SK-N-SH (cell line): ENCODE measurements around the gene RPS16. TPM values are rescaled to one million over a fixed set of nuclear protein-coding genes. Genes with fewer than 3 reads are reported as not detected.

Experiments used
- CTCF ChIA-PET: fragments of 300-600, 350-600 bp; formaldehyde crosslinking; extraction: SDS; loops from one replicate; lab custom pipeline; 2021; lab: Yijun Ruan, JAX
- POLR2A ChIA-PET: fragments of 350-600 bp; sonication (Branson Sonifier 250); formaldehyde crosslinking; extraction: SDS; loops from one replicate; lab custom pipeline; 2020; ENCODE audit warnings: antibody characterized with exemption, inconsistent platforms; lab: Yijun Ruan, JAX
- DNase-seq: peaks from one replicate; pipeline ENCODE4 v3.0.0; 2012
- H2AFZ ChIP-seq: fragments of 200-600 bp; sonication (generic); 2 replicates; pipeline ENCODE4 v1.8.1; 2016; ENCODE audit warnings: antibody characterized with exemption, mild to moderate bottlenecking, low read depth
- H3F3A ChIP-seq: fragments of 200-600 bp; sonication (generic); replicated peaks from 2 replicates; pipeline ENCODE3; 2016; ENCODE audit warnings: antibody characterized with exemption, mild to moderate bottlenecking; ENCODE audit not compliant: insufficient read depth
- H3K27ac ChIP-seq, 2 experiments: fragments of 200-500 bp in 1 of 2; fragments of 200-600 bp in 1 of 2; sonication (Bioruptor generic) in 1 of 2; sonication (generic), shearing (Covaris generic) in 1 of 2; 2 replicates each; pipeline versions ENCODE4 v1.5.1 to v1.6.1; 2014 to 2016; ENCODE audit warnings: low read depth in 2 of 2, inconsistent platforms in 1 of 2, low read length in 1 of 2, mild to moderate bottlenecking in 1 of 2, mixed read lengths in 1 of 2
- H3K27me3 ChIP-seq: fragments of 200-600 bp; sonication (generic), shearing (Covaris generic); 2 replicates; pipeline ENCODE4 v1.6.1; 2016; ENCODE audit warnings: mixed run types; ENCODE audit not compliant: insufficient read depth
- H3K36me3 ChIP-seq, 2 experiments: fragments of 200-500 bp in 1 of 2; fragments of 200-600 bp in 1 of 2; sonication (Bioruptor generic) in 1 of 2; sonication (generic) in 1 of 2; replicated peaks in 1 of 2; 2 replicates each; pipeline versions ENCODE3 to v1.5.1; 2014 to 2016; ENCODE audit warnings: low read length in 1 of 2, mild to moderate bottlenecking in 1 of 2; ENCODE audit not compliant: insufficient read depth in 2 of 2, control insufficient read depth in 1 of 2
- H3K4me1 ChIP-seq, 2 experiments: fragments of 200-500 bp in 1 of 2; fragments of 200-600 bp in 1 of 2; sonication (Bioruptor generic) in 1 of 2; sonication (generic), shearing (Covaris generic) in 1 of 2; 2 replicates each; pipeline versions ENCODE4 v1.5.1 to v1.6.1; 2014 to 2016; ENCODE audit warnings: low read depth in 1 of 2, low read length in 1 of 2, mixed run types in 1 of 2; ENCODE audit not compliant: insufficient read depth in 2 of 2, control insufficient read depth in 1 of 2
- H3K4me2 ChIP-seq: fragments of 200-600 bp; sonication (generic), shearing (Covaris generic); 2 replicates; pipeline ENCODE4 v1.6.1; 2017; ENCODE audit warnings: mixed run types
- H3K4me3 ChIP-seq, 2 experiments: fragments of 200-500 bp in 1 of 2; fragments of 200-600 bp in 1 of 2; sonication (Bioruptor generic) in 1 of 2; sonication (generic), shearing (Covaris generic) in 1 of 2; 2 replicates each; pipeline versions ENCODE4 v1.5.1 to v1.8.1; 2014 to 2016; ENCODE audit warnings: low read depth in 2 of 2, inconsistent platforms in 1 of 2, low read length in 1 of 2, mild to moderate bottlenecking in 1 of 2, mixed read lengths in 1 of 2, moderate library complexity in 1 of 2
- H3K79me2 ChIP-seq: fragments of 200-600 bp; sonication (generic); 2 replicates; pipeline ENCODE4 v1.8.1; 2017; ENCODE audit warnings: mild to moderate bottlenecking; ENCODE audit not compliant: insufficient read depth
- H3K9ac ChIP-seq: fragments of 200-600 bp; sonication (generic); 2 replicates; pipeline ENCODE4 v1.6.1; 2017; ENCODE audit warnings: mixed run types
- H3K9me2 ChIP-seq: fragments of 200-600 bp; sonication (generic); 2 replicates; pipeline ENCODE4 v1.6.1; 2017; ENCODE audit warnings: mixed run types
- H3K9me3 ChIP-seq: fragments of 200-600 bp; sonication (generic); 2 replicates; pipeline ENCODE4 v1.6.1; 2017; ENCODE audit warnings: mixed run types, mild to moderate bottlenecking, moderate library complexity
- H4K20me1 ChIP-seq: fragments of 200-600 bp; sonication (generic); 2 replicates; pipeline ENCODE4 v1.6.1; 2017; ENCODE audit warnings: mild to moderate bottlenecking, mixed run types; ENCODE audit not compliant: insufficient read depth
- CHD2 ChIP-seq: fragments of 150-350 bp; IDR thresholded peaks from 2 replicates; pipeline ENCODE4 v1.6.1; 2018; ENCODE audit warnings: low read length; ENCODE audit not compliant: partially characterized antibody
- EZH2phosphoT487 ChIP-seq: fragments of 200-600 bp; sonication (generic); IDR thresholded peaks from 2 replicates; pipeline ENCODE4 v1.6.1; 2017; ENCODE audit warnings: low read depth, mixed run types, mild to moderate bottlenecking, antibody characterized with exemption, moderate library complexity, borderline replicate concordance
- FOSL2 ChIP-seq: IDR thresholded peaks from 2 replicates; pipeline ENCODE4 v1.4.0; 2012; ENCODE audit warnings: low read depth, mild to moderate bottlenecking, moderate library complexity, borderline replicate concordance
- FOXJ3 ChIP-seq: sonication (generic); formaldehyde crosslinking; IDR thresholded peaks from 2 replicates; pipeline ENCODE4 v1.5.1; 2020; ENCODE audit warnings: mild to moderate bottlenecking, missing genetic modification reagents
- FOXM1 ChIP-seq: IDR thresholded peaks from 2 replicates; pipeline ENCODE4 v1.4.0; 2012; ENCODE audit warnings: low read depth, mild to moderate bottlenecking
- MXI1 ChIP-seq: IDR thresholded peaks from 2 replicates; pipeline ENCODE4 v1.6.1; 2012; ENCODE audit warnings: mild to moderate bottlenecking, low read depth, low read length, improper control_type of control experiment
- NRF1 ChIP-seq: IDR thresholded peaks from 2 replicates; pipeline ENCODE4 v1.6.1; 2012; ENCODE audit warnings: low read depth, mild to moderate bottlenecking, low read length
- SIN3A ChIP-seq: IDR thresholded peaks from 2 replicates; pipeline ENCODE4 v1.6.1; 2012; ENCODE audit warnings: low read depth, mild to moderate bottlenecking, low read length, moderate library complexity, borderline replicate concordance
- TAF1 ChIP-seq: IDR thresholded peaks from 2 replicates; pipeline ENCODE4 v1.6.1; 2012; ENCODE audit warnings: low read depth, mild to moderate bottlenecking, low read length, moderate library complexity, borderline replicate concordance
- TEAD4 ChIP-seq: IDR thresholded peaks from 2 replicates; pipeline ENCODE4 v1.4.0; 2012; ENCODE audit warnings: mild to moderate bottlenecking, borderline replicate concordance; ENCODE audit not compliant: insufficient read depth
- YY1 ChIP-seq: IDR thresholded peaks from 2 replicates; pipeline ENCODE4 v1.4.0; 2012; ENCODE audit warnings: low read depth, mild to moderate bottlenecking
- ZBTB33 ChIP-seq: IDR thresholded peaks from 2 replicates; pipeline ENCODE4 v1.4.0; 2012; ENCODE audit warnings: low read depth, borderline replicate concordance
- WGBS: methylation state at CpG from one replicate; pipeline ENCODE4 v1.1.6; 2017; ENCODE audit warnings: low lambda C conversion rate; 5-methylcytosine and 5-hydroxymethylcytosine counted together
- polyA plus RNA-seq, 3 experiments: library from polyadenylated mRNA; depleted of rRNA; stranded (reverse); fragments of >200 nt; gene quantifications; 2 replicates each; pipeline ENCODE4 v1.2.3, GENCODE V29; 2012
- TF ChIP-seq, protein P1 (sequence below): IDR thresholded peaks from 2 replicates; pipeline ENCODE4 v1.6.1; 2012; ENCODE audit warnings: mild to moderate bottlenecking, low read depth, low read length, moderate library complexity
- TF ChIP-seq, protein P2 (sequence below): IDR thresholded peaks from 2 replicates; pipeline ENCODE4; 2012
- TF ChIP-seq, protein P3 (sequence below): fragments of 150-350 bp; IDR thresholded peaks from 2 replicates; pipeline ENCODE4 v1.6.1; 2017; ENCODE audit warnings: antibody characterized with exemption, low read length, low read depth, borderline replicate concordance

The RPS16 gene
- polyA plus RNA-seq, 1 of the 3 experiments (the other 2 are of a cell fraction), result 7,541 TPM

DNA sequence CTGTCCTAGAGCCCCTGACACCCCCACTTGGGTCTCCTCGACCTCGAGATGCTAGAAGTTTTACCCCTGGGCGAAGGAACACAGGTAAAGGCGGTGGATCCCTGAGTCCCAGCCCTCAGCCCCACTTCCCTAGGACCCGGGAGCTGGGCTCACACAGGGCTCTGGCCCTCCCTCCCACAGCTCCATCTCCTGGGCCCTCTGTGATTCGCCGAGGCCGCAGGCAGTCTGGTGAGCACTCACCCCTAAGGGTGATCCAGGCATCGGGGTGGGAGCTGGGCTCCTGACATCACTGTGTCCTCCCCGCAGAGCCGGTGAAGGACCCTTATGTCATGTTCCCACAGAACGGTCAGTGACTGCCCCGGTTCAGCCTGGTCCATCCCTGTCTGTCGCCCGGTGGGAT lies 15.0 kb downstream of the RPS16 start:
- Histone ChIP-seq H3K27ac (no peak overlapping the region), H3K4me1 (no peaks in the 10 kb centered on the region; a peak in 1 of 4 replicates), H4K20me1 (no peaks in the 10 kb centered on the region; the same call in 1 of the 2 replicates), H3K36me3 (peaks cover 18 to 30% of the 10 kb centered on the region in 2 experiments), H3F3A (peaks cover 12% of the 10 kb centered on the region), H3K27me3 (no peaks in the 10 kb centered on the region), H3K9ac (no peak overlapping the region), H3K79me2 (peaks cover 17% of the 10 kb centered on the region; the same call in 1 of the 2 replicates), H3K9me3 (no peaks in the 10 kb centered on the region), H3K4me3 (no peak overlapping the region), H2AFZ (no peak overlapping the region), H3K4me2 (no peak overlapping the region), H3K9me2 (no peaks in the 10 kb centered on the region)
- 92% methylated on average over 13 of the region's 15 CpGs for WGBS
- ChIA-PET CTCF (interaction anchor here (0.7 kb wide), 1 partner anchor 9 kb away, joined by 3 read pairs; no protein-coding TSS in a partner anchor), POLR2A (interaction anchor here (3.0 kb wide), 1 partner anchor 15 kb away, joined by 10 read pairs; the partner anchor contains the start of gene RPS16)
- TF ChIP-seq, protein P1, sequence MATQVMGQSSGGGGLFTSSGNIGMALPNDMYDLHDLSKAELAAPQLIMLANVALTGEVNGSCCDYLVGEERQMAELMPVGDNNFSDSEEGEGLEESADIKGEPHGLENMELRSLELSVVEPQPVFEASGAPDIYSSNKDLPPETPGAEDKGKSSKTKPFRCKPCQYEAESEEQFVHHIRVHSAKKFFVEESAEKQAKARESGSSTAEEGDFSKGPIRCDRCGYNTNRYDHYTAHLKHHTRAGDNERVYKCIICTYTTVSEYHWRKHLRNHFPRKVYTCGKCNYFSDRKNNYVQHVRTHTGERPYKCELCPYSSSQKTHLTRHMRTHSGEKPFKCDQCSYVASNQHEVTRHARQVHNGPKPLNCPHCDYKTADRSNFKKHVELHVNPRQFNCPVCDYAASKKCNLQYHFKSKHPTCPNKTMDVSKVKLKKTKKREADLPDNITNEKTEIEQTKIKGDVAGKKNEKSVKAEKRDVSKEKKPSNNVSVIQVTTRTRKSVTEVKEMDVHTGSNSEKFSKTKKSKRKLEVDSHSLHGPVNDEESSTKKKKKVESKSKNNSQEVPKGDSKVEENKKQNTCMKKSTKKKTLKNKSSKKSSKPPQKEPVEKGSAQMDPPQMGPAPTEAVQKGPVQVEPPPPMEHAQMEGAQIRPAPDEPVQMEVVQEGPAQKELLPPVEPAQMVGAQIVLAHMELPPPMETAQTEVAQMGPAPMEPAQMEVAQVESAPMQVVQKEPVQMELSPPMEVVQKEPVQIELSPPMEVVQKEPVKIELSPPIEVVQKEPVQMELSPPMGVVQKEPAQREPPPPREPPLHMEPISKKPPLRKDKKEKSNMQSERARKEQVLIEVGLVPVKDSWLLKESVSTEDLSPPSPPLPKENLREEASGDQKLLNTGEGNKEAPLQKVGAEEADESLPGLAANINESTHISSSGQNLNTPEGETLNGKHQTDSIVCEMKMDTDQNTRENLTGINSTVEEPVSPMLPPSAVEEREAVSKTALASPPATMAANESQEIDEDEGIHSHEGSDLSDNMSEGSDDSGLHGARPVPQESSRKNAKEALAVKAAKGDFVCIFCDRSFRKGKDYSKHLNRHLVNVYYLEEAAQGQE, result no peak
- TF ChIP-seq ZBTB33 (no peak), FOXJ3 (CRISPR knock-in tag) (no peak), EZH2phosphoT487 (no peak), SIN3A (no peak), FOSL2 (no peak), FOXM1 (no peak), TAF1 (no peak), CHD2 (no peak), NRF1 (no peak), YY1 (no peak), TEAD4 (no peak), MXI1 (no peak)
- TF ChIP-seq, protein P2, sequence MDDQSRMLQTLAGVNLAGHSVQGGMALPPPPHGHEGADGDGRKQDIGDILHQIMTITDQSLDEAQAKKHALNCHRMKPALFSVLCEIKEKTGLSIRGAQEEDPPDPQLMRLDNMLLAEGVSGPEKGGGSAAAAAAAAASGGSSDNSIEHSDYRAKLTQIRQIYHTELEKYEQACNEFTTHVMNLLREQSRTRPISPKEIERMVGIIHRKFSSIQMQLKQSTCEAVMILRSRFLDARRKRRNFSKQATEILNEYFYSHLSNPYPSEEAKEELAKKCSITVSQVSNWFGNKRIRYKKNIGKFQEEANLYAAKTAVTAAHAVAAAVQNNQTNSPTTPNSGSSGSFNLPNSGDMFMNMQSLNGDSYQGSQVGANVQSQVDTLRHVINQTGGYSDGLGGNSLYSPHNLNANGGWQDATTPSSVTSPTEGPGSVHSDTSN, result no peak
- TF ChIP-seq, protein P3, sequence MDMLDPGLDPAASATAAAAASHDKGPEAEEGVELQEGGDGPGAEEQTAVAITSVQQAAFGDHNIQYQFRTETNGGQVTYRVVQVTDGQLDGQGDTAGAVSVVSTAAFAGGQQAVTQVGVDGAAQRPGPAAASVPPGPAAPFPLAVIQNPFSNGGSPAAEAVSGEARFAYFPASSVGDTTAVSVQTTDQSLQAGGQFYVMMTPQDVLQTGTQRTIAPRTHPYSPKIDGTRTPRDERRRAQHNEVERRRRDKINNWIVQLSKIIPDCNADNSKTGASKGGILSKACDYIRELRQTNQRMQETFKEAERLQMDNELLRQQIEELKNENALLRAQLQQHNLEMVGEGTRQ, result no peak
- no peak for DNase-seq
